HG02798 (cell line): ENCODE measurements around the gene CENPX.

Experiments used
- ATAC-seq: cut with Tn5 transposase; IDR thresholded peaks from one replicate; pipeline ENCODE4 v1.9.1; 2021; ENCODE audit warnings: mild to moderate bottlenecking; ENCODE audit not compliant: unreplicated experiment, poor library complexity

The CENPX gene

DNA sequence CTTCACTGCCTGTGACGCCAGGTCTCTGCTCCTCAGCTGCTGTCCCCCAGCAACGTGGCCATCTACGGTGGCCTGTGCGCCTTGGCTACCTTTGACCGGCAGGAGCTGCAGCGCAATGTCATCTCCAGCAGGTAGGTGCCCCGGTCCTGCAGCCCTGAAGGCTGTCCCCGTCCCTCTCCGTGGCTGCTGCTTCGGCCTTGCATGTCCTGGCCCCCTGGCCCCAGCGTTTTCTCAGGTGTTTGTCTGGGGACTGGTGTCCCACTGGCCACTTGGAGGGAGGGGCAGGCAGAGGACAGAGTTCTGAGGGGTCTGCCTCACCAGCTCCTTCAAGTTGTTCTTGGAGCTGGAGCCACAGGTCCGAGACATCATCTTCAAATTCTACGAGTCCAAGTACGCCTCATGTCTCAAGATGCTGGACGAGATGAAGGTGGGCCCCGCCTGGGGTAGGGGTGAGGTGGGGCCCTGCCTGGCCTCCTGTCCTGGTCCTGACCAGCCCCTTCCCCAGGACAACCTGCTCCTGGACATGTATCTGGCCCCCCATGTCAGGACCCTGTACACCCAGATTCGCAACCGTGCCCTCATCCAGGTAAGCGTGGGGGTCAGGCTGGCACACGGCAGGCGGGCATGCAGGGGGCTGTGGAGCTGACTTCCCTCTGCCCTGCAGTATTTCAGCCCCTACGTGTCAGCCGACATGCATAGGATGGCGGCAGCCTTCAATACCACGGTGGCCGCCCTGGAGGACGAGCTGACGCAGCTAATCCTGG lies 33.5 kb upstream of the CENPX start:
- no peak for ATAC-seq

GRCh38 chr17:82055023-82055964 lies 32.6 kb upstream of the CENPX start:
- no peak for ATAC-seq

GRCh38 chr17:82054351-82055022 lies 31.8 kb upstream of the CENPX start:
- ATAC-seq = no peak

- no peak for ATAC-seq
These were observed 31.0 kb upstream of the CENPX start for GRCh38 chr17:82053556-82054263.

- no peak for ATAC-seq
These were observed 30.5 kb upstream of the CENPX start for GRCh38 chr17:82053130-82053529.

DNA sequence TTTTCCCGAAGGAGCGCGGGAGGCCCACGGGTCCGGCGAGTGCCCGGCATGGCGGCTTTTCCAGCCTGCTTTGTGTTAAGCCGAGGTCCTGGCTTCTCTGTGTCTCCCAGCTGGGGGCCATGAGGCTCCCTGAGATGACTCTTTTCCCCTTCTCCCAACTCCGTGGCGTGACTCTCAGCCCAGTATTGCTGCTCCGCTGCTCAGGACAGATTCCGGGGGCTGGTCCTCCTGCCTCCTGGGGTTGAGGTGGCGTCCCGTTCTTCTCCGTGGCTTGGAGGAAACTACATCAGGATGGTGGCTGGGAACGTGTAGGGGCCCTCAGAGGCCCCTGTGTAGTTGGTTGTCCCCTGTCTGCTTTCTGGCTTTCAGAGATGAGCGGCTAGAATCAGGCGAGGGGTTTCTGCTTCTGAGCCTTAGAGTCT lies 30.0 kb upstream of the CENPX start:
- ATAC-seq = no peak

DNA sequence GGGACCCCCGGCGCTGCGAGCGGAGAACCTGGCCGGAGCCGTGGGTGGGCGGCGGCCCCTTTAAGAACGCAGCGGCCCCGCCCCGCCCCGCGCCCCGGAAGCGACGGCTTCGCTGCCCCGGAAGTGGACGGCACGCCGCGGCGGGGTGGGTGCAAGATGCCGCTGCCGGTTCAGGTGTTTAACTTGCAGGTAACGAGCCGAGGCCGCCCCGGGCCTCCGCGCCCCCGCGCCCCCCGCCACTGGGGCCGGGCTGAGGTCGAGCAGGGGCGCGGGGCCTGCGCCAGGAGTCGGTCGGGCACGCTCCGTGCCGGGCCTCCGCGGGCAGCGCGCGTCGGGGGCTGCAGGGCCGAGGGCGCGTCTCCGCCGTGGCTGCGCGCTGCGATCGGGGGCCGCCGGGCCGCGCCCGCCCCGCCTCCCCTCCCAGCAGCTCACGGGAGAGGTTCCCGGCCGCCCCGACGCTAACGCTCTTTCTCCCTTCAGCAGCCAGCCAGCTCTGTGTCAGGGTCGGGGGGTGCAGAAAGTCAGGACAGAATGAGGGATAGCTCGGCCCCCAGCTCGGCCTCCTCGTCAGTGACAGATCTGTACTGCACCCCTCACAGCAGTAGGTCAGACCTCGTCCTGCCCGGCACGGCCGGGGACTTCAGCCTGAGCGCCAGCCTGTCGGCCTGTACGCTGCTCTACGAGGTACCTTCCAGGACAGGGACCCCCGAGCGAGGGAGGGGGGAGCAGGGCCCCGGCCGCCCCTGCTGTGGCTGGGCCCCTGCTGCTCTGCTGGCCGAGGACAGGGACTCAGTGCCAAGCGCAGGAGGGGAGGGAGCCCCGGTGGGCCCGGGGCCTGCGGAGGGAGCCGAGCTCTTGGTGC lies 29.3 kb upstream of the CENPX start, which contains the start of the genes GPS1 and RFNG:
GPS1 (plus strand) TSS at position 123 of the 862 bp plus-strand sequence; CDS start at position 157, 34 bp downstream.
RFNG (minus strand) TSS at position 36 of the 862 bp plus-strand sequence. CDS start 45 bp downstream, outside the sequence.
- peak; percentile 66 for ATAC-seq

DNA sequence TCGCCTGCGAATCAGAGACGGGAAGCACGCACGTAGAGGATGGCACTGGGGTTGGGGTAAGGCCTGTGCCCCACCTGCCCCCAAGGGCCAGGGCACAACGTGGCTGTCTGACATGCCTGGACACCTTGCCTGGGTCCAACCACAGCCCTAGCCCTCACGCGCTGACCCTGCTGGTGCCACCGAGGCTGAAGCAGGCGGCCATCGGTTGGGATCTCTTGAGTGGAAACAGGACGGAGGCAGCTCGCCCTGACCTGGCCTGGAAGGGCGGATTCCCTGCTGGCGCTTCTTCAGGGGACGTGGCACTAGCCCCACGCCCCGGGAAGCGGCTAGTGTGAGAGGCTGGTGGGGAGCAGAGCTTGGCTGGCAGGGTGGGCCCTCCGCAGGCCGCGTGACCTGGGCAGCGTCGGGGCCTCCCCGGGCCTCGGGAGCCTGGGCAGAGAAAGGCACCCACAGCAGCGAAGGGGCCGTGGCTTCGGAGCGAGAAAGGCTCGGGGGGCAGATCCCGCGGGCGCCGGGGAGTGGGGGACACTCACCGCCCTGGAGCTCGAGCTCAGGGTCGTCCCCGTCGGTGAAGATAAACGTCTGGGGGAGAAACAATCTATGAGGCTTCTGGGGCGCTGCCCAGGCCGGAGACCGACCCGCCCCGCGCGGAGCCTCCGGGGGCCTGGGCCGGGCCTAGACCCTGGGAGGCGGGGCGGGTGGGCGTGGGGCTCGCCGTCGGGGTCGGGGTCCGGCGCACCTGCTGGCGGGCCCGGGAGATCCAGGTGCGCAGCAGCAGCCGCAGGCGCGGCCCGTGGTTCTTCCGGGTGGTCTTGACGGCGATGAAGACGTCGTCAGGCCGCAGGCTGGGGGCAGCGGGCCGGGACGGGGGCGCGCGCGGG lies 28.3 kb upstream of the CENPX start:
- ATAC-seq = peak; percentile 15

GRCh38 chr17:82050152-82050760 lies 27.6 kb upstream of the CENPX start:
- ATAC-seq = no peak

GRCh38 chr17:82049521-82049971 lies 26.9 kb upstream of the CENPX start:
- no peak for ATAC-seq

DNA sequence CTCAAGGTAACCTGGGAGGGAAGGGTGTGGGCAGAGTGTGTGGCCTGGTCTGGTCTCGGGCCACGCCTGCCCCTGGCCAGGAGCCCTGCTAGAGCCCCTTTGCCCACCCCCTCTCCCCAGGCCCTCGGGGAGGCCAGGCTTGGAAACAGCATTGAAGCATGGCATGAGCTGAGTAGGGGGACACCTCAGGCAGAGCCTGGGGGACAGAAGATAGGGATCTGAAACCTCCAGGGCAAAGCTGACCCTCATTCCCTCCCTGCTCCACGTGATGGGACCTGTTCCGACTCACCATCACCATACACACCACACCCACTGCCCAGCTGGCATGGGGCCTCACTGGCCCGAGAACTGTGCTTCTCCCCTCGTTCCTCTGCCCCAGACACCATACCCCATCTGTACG lies 26.4 kb upstream of the CENPX start:
- no peak for ATAC-seq

DNA sequence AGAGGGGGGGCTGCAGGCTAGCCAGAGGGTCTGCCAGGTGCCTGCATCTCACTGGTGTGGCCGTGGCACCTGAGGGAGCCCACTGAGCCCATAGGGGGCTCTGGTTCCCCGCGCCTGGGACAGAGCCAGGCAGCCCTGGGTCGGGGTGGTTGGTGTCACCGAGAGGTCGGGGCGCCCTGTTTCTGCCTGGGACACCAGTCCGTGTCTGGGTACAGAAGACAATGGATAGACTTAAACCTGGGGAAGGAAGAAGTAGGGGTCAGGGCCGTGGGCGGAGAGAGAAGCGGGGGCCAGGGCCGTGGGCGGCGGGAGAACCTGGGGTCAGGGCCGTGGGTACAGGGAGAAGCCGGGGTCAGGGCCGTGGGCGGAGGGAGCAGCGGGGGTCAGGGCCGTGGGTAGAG lies 25.9 kb upstream of the CENPX start:
- ATAC-seq = no peak

DNA sequence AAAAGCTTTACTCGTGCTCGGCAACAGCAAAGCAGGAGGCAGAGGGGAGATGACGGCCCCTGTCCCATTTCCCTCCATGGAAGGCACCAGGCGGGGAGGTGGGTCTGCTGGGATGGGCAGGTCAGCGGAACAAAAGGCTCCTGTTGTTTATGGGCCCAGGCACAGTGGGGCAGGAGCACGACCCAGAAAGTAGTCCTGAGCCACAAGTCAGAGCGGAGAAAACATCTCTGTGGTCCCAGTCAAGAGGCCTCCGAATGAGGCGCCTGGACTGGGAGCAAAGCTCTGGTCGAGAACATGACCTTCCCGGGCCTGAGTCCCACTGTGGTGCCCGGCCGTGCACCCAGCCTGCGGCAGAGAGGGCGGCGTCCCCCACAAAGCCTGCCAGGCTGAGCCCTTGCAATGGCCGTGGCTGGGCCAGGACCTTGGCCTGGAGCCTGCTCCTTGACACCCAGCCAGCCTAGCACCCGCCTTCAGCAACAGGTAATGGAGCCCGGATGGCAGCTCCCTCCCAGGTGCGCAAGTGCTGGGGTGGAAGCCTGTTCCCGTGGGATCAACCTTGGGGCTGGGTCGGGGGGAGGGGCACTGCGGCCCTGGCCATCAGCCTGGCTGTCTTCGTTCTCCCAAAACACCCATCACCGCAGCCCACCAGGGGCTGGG lies 25.4 kb upstream of the CENPX start:
- no peak for ATAC-seq

DNA sequence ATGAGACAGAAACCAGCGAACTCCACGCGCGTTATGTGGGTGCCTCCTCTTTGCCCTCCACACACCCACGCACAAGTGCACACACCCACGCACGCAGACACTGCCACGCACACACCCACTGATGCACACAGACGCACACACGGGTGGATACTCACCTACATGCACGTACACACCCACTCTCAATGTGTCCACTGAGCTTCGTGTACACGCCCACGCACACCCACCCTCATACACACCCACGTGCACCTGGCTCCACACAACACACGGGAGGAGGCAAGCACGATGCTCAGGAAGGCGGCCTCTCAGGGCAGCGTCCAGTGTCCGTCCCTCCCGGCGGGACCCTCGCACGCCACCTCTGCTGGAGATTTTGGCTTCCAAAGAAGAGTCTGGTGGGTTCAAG lies 24.7 kb upstream of the CENPX start:
- ATAC-seq = no peak

DNA sequence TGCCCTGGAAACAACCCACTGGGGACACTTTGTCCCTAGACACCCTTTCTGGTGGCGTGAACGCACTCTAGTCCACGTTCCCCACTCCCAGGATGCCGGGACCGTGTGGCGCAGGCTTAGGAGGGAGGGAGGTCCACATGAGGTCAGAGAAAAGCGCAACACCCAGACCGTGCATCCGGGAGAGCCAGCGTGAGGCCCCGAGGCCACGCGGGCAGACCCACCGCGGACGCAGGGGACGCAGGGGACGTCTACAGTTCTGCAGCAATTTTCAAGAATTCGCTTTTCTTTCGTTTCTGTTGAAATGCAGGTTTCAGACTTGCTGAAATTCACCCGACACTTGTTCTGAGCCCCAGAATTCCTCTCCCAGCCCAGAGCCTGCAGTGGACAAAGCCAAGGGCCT lies 24.2 kb upstream of the CENPX start:
- ATAC-seq = no peak

DNA sequence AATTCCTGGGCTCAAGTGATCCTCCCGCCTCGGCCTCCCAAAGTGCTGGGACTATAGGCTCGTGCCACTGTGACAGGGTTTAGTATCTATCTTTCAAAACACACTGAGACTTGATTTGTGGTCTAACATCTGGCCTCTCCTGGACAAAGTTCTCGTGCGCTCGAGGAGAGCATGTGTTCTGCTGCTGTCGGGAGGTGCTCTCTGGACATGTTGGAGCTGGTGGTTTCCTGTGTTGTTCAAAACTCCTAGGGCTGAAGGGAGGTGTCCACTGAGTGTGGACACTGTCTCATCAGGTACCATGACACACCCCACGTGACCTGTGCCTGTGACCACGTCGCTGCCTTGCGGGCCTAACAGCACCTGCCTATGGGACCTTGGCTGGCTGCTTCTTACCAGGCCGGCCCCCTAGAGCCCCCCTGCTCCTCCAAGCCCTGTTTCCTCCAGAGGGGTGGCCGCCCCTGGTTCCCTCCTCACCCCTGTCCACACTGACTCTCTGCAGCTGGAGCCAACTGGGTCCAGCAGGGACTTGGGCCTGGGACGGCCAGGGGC lies 23.3 kb upstream of the CENPX start:
- ATAC-seq = no peak

DNA sequence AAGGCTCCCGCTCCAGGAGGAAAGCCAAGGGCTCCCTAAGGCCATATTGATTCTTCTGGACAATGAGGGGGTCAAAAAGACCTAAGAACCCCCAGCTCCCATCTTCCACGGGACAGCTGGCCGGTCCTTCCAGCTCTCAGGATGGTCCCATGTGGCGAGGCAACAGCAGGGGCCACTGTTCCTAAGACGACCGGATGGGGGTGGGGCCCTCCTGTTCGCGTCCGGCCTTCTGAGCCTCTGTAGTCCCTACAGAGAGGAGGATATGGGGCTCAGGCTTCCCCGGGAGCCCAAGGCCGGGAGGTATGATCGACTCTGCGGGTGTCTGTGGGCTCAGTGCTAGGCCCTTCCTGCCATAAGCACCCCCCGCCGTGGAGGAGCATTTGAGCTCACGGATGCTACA lies 20.8 kb upstream of the CENPX start:
- no peak for ATAC-seq
